Measurements from ENCODE around the gene ATPAF1.

- no peak for TF ChIP-seq POLR2A (IDR thresholded peaks at IDR 0.05)
- TF ChIP-seq POLR2AphosphoS5 (IDR thresholded peaks at IDR 0.05) = no peak
Observed at GRCh38 chr1:46646844-46647243, 21.3 kb downstream of the ATPAF1 start.

All from transverse colon (tissue), 3 donors.